HG03095 (cell line): ENCODE measurements around the gene CDC34.
A peak's percentile ranks its signal among the peaks of the same experiment; 100 is the strongest.

Experiments
- ATAC-seq: cut with Tn5 transposase; IDR thresholded peaks from one replicate; pipeline ENCODE4 v1.9.1; 2021; ENCODE audit warnings: moderate library complexity; ENCODE audit not compliant: unreplicated experiment

CDC34 gene

GRCh38 chr19:531753-532560 is at the start of gene CDC34:
Gene CDC34, plus strand, starts transcription at chr19:531760. Its CDS starts 172 bp downstream, at chr19:531932.
- peak; percentile 37 for ATAC-seq

- ATAC-seq: no peak
These were observed 49.1 kb upstream of the CDC34 start for GRCh38 chr19:482186-483041.

- no peak for ATAC-seq
These were observed 48.1 kb upstream of the CDC34 start for GRCh38 chr19:483332-484072.

GRCh38 chr19:484494-484893 is 47.1 kb upstream of the CDC34 start:
- no peak for ATAC-seq

- no peak for ATAC-seq
These were observed 46.5 kb upstream of the CDC34 start for GRCh38 chr19:485077-485476.

GRCh38 chr19:485583-486236 is 45.9 kb upstream of the CDC34 start:
- ATAC-seq: no peak

- ATAC-seq: peak; percentile 60
These were observed 42.8 kb upstream of the CDC34 start for GRCh38 chr19:488505-489417.

GRCh38 chr19:489418-490196 is 42.0 kb upstream of the CDC34 start:
- ATAC-seq: peak; percentile 19

- ATAC-seq: no peak
These were observed 40.3 kb upstream of the CDC34 start for GRCh38 chr19:491146-491741.

- no peak for ATAC-seq
These were observed 39.4 kb upstream of the CDC34 start for GRCh38 chr19:492091-492531.

GRCh38 chr19:493391-494170 is 38.0 kb upstream of the CDC34 start:
- no peak for ATAC-seq

GRCh38 chr19:494171-495080 is 37.1 kb upstream of the CDC34 start:
- no peak for ATAC-seq

- ATAC-seq: no peak
These were observed 36.5 kb upstream of the CDC34 start for GRCh38 chr19:495081-495401.

GRCh38 chr19:495402-496111 is 36.0 kb upstream of the CDC34 start:
- ATAC-seq: no peak

- ATAC-seq: no peak
These were observed 35.4 kb upstream of the CDC34 start, which contains the start of gene MADCAM1 for GRCh38 chr19:496112-496665. Gene MADCAM1, plus strand, starts transcription at chr19:496486. Its CDS starts 14 bp downstream, at chr19:496500.

GRCh38 chr19:496986-497385 is 34.6 kb upstream of the CDC34 start:
- ATAC-seq: no peak
